ENCODE measurements around the gene DIAPH2.

Gene DIAPH2

DNA sequence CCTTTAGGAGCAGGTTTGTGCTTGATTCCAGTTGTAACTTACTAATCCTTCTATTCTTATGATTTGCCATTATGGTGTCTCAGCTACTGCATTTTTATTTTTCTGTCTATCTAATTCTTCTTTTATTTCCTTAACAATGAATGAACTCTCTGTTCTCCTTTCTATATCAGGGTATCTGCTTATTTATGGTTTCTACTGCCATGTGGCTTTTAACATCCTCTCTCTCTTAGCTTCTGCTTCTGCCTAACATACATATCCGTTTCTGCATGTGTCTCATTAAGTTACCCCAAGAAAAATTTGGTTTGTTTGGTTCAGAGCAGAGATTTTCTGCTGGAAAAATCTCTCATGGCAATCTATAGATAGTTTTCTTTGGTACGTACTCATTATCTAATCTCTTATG lies 813.5 kb downstream of the DIAPH2 start:
- no peak for DNase-seq

DNA sequence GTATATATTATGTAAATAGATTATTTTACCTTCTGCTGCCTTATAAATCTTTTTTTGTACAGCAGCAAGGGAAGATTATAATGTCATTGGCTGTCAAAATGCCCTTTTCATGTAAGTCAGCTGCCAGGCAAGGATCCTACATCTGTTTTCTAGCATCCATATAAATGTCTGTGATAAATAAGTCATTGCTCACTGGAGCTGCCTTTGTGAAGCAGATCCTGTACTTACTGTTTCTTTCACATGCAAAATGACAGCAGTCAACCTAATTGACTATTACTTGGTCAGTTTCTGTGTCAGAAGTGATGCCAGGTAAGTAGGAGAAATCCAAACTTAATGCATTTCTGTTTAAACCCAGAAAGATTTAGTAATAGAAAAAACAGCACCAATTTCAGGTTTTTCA lies 819.8 kb downstream of the DIAPH2 start:
- DNase-seq: no peak

- no peak for DNase-seq
Measured at GRCh38 chrX:97517763-97518162, 833.1 kb downstream of the DIAPH2 start.

GRCh38 chrX:97522307-97522706 lies 837.7 kb downstream of the DIAPH2 start:
- no peak for DNase-seq

DNA sequence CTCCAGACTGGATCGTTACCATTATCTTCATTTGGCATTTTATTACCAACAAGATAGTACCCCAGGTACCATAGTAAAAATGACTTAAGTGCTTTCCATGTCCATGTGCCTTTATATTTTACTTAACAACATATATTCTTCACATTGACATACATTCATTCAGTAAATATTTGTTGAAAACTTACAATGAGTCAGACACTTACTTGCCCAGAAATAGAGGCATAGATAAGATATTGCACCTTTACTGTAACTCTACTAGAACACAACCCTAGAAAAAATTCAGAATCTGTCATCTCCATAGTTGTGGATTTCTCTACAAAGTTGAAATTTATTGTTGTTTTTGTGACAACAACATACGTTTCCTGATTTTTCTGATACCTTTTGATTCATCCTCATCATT lies 839.7 kb downstream of the DIAPH2 start:
- no peak for DNase-seq

DNA sequence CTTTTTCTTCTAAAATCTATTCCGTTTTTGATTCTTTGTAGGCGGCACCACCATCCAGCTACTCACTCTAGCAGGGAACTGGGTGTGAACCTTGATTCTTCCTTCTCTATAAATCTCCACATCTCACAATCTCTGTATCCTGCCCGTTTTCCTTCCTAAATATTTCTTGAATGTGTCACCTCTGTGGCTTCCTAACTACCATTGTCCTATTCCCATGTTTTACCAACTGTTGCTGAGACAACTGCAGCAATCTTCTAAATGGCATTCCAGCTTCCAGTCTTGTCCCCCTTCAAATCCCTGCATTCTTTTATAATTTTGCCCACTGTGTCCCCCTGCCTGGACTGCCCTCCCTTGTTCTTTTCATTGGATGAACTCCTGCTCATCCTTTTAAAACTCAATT lies 840.4 kb downstream of the DIAPH2 start:
- no peak for DNase-seq

- no peak for DNase-seq
Measured at GRCh38 chrX:97525981-97526380, 841.3 kb downstream of the DIAPH2 start.

DNA sequence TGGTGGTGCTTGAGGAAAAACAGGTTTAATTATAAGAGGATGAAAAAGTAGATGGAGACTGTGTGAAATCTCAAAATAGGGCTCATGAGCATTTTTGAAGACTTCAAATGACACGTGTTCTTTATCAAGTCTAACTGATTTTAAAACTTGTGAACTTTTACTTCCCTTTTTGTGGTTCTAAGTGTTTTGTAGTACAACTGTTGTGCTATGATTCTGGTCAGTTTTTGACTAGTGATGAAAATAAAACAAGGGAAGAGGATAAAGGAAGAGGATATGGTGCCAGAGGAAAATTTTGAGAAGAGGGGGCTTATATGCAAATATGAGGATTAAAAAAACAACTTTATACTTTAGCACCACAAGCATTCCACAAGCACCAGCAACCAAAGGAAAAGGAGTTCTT lies 843.1 kb downstream of the DIAPH2 start:
- DNase-seq: no peak

GRCh38 chrX:97529536-97530200 lies 845.0 kb downstream of the DIAPH2 start:
- no peak for DNase-seq

DNA sequence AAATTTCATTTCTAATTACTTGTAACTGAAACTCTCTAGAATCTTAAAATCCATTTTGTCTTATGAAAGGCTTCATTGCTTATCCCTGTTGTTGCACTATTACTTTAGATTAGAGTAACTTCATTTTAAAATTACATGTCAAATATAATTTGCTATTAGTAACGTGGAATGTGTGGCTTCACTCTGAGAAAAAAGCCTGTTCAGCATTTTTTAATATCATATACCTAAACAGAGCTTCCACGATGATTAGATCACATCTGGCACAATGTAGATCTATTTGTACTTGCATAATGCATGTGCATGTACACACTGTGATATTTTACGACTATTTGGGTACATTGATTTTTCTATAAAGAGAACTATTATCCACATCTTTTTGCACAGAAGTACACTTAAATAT lies 847.2 kb downstream of the DIAPH2 start:
- DNase-seq: no peak

- no peak for DNase-seq
Measured at GRCh38 chrX:97538745-97539144, 854.1 kb downstream of the DIAPH2 start.

GRCh38 chrX:97539970-97540519 lies 855.4 kb downstream of the DIAPH2 start:
- DNase-seq: no peak

GRCh38 chrX:97547877-97548578 lies 863.4 kb downstream of the DIAPH2 start:
- no peak for DNase-seq

- no peak for DNase-seq
Measured at GRCh38 chrX:97551821-97552220, 867.2 kb downstream of the DIAPH2 start.

GRCh38 chrX:97553833-97554232 lies 869.2 kb downstream of the DIAPH2 start:
- DNase-seq: no peak

DNA sequence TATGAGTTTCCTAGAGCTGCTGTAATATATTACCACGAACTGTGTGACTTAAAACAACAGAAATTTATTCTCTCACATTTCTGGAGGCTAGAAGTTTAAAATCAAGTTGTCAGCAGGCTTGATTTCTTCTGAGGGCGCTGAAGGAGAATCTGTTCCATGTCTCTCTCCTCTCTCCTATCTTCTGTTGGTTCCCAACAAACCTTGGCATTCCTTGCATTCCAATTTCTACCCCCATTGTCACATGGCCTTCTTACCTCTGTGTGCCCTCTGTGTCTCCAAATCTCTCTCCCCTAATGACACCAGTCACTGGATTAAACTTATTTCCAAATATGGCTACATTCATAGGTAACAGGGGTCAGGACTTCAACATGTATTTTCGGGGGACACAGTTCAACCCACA lies 871.7 kb downstream of the DIAPH2 start:
- no peak for DNase-seq

DNA sequence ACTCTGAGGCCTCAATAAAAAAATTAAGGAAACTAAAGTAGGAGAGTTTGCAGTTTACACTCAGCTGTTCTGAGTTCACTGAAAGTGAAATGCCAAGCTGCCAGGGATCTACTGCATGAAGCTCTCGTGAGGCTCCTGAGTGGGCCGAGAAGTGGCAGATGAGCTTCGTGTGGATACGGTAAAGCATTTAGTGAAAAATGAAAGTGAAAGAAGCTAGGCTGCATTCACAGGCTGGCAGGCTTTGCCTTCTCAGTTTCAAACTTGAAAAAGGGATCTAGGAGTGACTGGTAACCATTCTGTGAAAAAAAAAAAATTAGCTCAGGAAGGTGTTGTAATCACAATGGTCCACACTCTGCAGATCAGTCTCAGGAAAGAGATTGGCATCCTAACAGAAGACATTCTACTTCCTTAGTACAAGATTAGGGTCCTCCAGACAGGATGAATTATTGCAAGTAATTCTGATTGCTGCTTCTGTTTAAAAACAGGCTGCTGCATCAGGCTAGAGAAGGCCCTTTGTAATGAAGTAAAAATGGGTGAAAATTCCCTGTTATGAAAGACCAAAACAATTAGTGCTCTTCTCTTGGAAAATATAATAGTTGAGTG lies 879.0 kb downstream of the DIAPH2 start:
- DNase-seq: peak in 6 of 14 donors; percentile 0 to 21 (median 2)

DNA sequence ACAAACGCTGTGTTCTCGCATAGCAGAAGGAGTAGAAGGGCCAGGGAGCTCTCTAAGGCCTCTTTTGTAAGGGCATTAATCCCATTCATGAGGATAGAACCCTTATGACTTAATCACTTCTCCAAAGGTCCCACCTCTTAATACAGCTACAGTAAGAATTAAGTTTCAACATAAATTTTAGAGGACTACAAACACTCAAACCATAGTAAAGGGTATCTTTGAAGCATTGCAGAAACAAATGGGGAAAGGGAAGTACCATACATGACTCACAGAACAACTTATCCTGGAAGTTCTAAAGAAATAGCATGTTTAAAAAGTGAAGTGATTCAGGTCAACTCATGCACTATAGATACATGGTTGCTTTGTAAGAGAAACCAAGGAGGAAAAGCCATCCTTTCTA lies 879.9 kb downstream of the DIAPH2 start:
- no peak for DNase-seq

- no peak for DNase-seq
Measured at GRCh38 chrX:97587171-97587570, 902.5 kb downstream of the DIAPH2 start.

DNA sequence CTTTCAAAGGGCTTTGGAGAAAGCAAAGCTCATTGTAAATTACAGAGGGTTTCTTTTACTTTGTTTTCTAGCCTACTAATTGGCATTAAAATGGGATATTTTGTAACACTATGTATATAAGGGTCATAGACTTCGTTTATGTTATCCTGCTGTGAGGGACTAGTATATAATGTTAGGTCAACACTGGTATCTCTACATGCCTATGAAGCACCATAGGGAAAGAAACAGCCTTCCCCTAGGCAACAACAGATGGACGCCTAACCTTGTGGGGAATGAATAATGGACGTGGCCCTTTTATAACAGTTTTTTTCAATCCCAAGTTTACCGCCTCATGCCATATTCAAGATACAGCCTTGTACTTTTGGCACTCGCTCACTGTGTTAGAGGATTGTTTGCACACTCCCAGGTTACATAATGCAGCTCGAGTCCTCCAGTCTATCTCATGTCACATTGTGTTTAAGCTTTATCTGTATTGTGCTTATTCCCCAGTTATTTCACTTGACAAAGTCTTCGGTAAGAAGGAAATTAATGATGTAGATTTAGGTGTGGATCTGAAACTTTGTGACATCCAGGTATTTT lies 910.1 kb downstream of the DIAPH2 start:
- DNase-seq: no peak

DNA sequence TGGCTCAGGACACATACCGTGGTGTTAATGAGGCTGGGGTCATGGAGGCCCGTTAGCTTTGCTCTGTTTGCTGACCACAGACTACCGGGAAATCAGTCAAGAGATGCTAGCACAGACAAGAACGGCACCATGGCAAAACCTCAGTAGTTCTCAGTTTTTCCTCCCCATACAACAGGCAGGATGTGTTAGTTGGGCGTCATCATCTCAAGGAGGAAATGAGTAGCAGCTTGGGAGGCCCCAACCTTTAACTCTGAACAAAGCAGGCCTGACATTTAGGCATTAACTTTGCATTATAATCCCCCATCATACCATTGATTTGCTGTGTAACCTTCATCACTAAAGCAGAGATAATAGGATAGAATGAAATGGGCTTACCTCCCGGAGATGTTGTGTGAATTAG lies 913.3 kb downstream of the DIAPH2 start:
- no peak for DNase-seq

DNA sequence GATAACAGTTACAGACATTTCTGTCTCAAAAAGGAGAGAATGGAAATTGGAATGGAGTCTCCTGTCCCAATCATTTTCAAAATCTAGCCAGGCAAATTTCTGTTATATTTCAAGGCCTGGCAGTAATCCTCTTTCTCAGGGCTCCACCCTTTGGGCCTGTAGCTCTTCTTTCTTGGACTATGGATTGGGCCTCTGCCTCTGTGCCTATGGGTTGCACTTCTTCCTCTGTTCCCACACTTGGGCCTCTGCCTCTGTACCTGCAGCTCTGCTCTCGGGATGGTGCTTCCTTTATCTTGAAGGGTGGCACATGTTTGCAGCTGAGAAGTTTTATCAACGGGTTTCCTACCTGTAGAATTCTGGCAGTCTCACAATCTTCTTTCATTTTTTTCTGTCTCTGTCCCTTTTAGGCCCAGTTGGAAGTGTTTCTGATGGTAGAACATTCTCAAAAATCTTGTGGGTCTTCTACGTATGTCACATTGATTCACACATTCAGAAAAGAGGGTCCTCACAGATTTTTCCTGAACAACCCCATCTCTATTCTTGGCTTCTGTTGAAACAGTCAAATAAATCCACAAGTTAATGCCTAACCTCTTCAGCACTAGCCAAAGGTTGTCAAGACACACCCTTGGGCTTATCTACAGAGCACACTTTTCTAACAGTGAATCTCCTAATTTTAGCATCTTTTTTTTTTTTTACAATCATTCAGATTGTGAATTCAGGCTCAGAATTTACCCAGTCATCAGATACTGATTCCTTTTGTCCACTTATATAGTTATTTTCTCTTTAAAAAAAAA lies 918.0 kb downstream of the DIAPH2 start:
- DNase-seq: no peak

- no peak for DNase-seq
Measured at GRCh38 chrX:97605271-97605670, 920.6 kb downstream of the DIAPH2 start.

Data from C1 segment of cervical spinal cord (tissue), 14 donors.